Measurements from ENCODE around the gene PDCD11. TPM values are rescaled to one million over a fixed set of nuclear protein-coding genes. Genes with fewer than 3 reads are reported as not detected.

The PDCD11 gene
- total RNA-seq, 1 experiment from 2014 or later = 20.4 TPM

GRCh38 chr10:103427866-103428265 lies 31.4 kb downstream of the PDCD11 start:
- POLR2A ChIA-PET (ENCODE audit: unreplicated experiment) = no interaction called here
- BruUV-seq (replicated peaks) = no TSS peak
- no peaks in the 10 kb centered on the region for H3K9me2 ChIP-seq (ENCODE audit: insufficient read depth)
- no peaks in the 10 kb centered on the region for H3K27me3 ChIP-seq (ENCODE audit: insufficient read depth, low read depth)
- no peak overlapping the region for H3K27ac ChIP-seq
- H3K79me2 ChIP-seq (ENCODE audit: low read depth) = no peaks in the 10 kb centered on the region
- H3K4me1 ChIP-seq (replicated peaks; ENCODE audit: insufficient read depth) = no peaks in the 10 kb centered on the region
- H3K4me3 ChIP-seq = no peak overlapping the region
- no peak overlapping the region for H2AFZ ChIP-seq
- 0 out of 2 replicates have a peak, but pooled peaks cover 7% of the 10 kb centered on the region for H3K36me3 ChIP-seq (ENCODE audit: low read depth)
- intact Hi-C loops (cut with micrococcal nuclease; ENCODE audit: unreplicated experiment) = no loop called here
- H4K20me1 ChIP-seq (ENCODE audit: insufficient read depth) = no peaks in the 10 kb centered on the region
- no peaks in the 10 kb centered on the region for H3F3A ChIP-seq (ENCODE audit: insufficient read depth, low read depth)
- H3K4me2 ChIP-seq = no peak overlapping the region
- no peaks in the 10 kb centered on the region for H3K9me3 ChIP-seq (ENCODE audit: insufficient read depth, low read depth)
- DNase-seq = no peak
- TF ChIP-seq CTCF (conservative IDR thresholded peaks at IDR 0.05) (no peak), EZH2 (IDR thresholded peaks at IDR 0.05; ENCODE audit: low read depth) (no peak)
- CTCF ChIA-PET = interaction anchor here (0.6 kb wide), 1 partner anchor 29 kb away, joined by 5 read pairs; no protein-coding TSS in a partner anchor

DNA sequence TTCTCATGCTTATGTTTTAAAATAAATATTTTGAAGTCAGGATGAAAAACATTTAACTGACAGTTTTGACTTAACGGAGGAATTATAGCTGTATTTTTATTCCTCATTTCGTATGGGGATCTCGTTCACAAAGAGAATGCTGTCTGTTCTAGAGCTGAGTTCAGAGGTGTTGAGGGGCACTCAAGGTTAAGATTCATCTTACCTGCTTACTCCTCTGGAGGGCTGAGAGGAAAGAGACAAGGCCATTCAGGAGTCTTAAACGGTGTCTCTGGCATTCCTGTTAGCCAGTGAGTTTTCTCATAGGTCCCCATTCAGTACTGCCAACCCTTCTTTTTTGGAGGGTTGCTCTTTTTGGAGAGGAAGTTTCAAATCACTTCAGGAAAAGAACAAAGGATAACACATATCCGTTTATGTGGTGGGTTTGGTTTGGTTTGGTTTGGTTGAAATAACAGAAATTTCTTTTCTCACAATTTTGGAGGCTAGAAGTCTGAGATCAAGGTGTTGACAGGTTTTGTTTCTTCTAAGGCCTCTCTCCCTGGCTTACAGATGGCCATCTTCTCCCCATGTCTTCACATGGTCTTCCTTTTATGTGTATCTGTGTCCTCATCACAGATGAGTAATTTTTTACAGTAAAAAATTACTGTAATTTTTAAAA lies 32.7 kb downstream of the PDCD11 start:
- H3K4me3 ChIP-seq = no peak overlapping the region
- POLR2A ChIA-PET (ENCODE audit: unreplicated experiment) = no interaction called here
- no peak overlapping the region for H3K4me2 ChIP-seq
- H2AFZ ChIP-seq = no peak overlapping the region
- no peaks in the 10 kb centered on the region for H3K27me3 ChIP-seq (ENCODE audit: insufficient read depth, low read depth)
- TF ChIP-seq CTCF (conservative IDR thresholded peaks at IDR 0.05) (no peak), EZH2 (IDR thresholded peaks at IDR 0.05; ENCODE audit: low read depth) (no peak)
- H3K4me1 ChIP-seq (replicated peaks; ENCODE audit: insufficient read depth) = no peaks in the 10 kb centered on the region
- intact Hi-C loops (cut with micrococcal nuclease; ENCODE audit: unreplicated experiment) = no loop called here
- H3F3A ChIP-seq (ENCODE audit: insufficient read depth, low read depth) = no peaks in the 10 kb centered on the region
- H3K27ac ChIP-seq = no peak overlapping the region
- 0 out of 2 replicates have a peak, but pooled peaks cover 7% of the 10 kb centered on the region for H3K36me3 ChIP-seq (ENCODE audit: low read depth)
- H3K79me2 ChIP-seq (ENCODE audit: low read depth) = no peaks in the 10 kb centered on the region
- no peak for DNase-seq
- H4K20me1 ChIP-seq (ENCODE audit: insufficient read depth) = no peaks in the 10 kb centered on the region
- no peaks in the 10 kb centered on the region for H3K9me2 ChIP-seq (ENCODE audit: insufficient read depth)
- CTCF ChIA-PET = no interaction called here
- BruUV-seq (replicated peaks) = no TSS peak
- H3K9me3 ChIP-seq (ENCODE audit: insufficient read depth, low read depth) = no peaks in the 10 kb centered on the region

- Histone ChIP-seq H3K27ac (no peak overlapping the region), H3K9me2 (ENCODE audit: insufficient read depth) (no peaks in the 10 kb centered on the region), H3K4me3 (no peak overlapping the region), H3K36me3 (ENCODE audit: low read depth) (0 out of 2 replicates have a peak, but pooled peaks cover 7% of the 10 kb centered on the region), H3K4me2 (no peak overlapping the region), H4K20me1 (ENCODE audit: insufficient read depth) (no peaks in the 10 kb centered on the region), H3F3A (ENCODE audit: insufficient read depth, low read depth) (no peaks in the 10 kb centered on the region), H3K27me3 (ENCODE audit: insufficient read depth, low read depth) (no peaks in the 10 kb centered on the region), H3K9me3 (ENCODE audit: insufficient read depth, low read depth) (no peaks in the 10 kb centered on the region), H3K79me2 (ENCODE audit: low read depth) (no peaks in the 10 kb centered on the region), H2AFZ (no peak overlapping the region), H3K4me1 (replicated peaks; ENCODE audit: insufficient read depth) (no peaks in the 10 kb centered on the region)
- CTCF ChIA-PET = no interaction called here
- TF ChIP-seq CTCF (conservative IDR thresholded peaks at IDR 0.05) (no peak), EZH2 (IDR thresholded peaks at IDR 0.05; ENCODE audit: low read depth) (no peak)
- POLR2A ChIA-PET (ENCODE audit: unreplicated experiment) = no interaction called here
- no peak for DNase-seq
- intact Hi-C loops (cut with micrococcal nuclease; ENCODE audit: unreplicated experiment) = no loop called here
- no TSS peak for BruUV-seq (replicated peaks)
Observed at GRCh38 chr10:103429647-103430046, 33.2 kb downstream of the PDCD11 start.

Measured in PC-9 (cell line).